Stimulated activated CD8-positive, alpha-beta memory T cell treated with anti-CD3 and anti-CD28 coated beads, Interleukin-7, amount 100 ng/mL, for 48 hours (primary cell): ENCODE measurements around the gene ASPA.
"Not testable (repeated sequence)": the region's sequence is repeated elsewhere in the genome, so short reads cannot be mapped to it uniquely, and the experiment has no call there.

Experiments used
- DNase-seq, 2 donors: peaks; one replicate each; pipeline ENCODE4 v3.0.0-alpha.2; 2020; ENCODE audit warnings: low read depth in 1 of 2; ENCODE audit errors: extremely low read depth in 1 of 2

ASPA gene

GRCh38 chr17:3475812-3476610, at the start of gene ASPA:
TSS of gene ASPA (plus strand) at chr17:3475997. CDS start at chr17:3476160, 163 bp downstream.
- DNase-seq, result no peak

GRCh38 chr17:3433215-3433614, 42.6 kb upstream of the ASPA start:
- not testable (repeated sequence) for DNase-seq

GRCh38 chr17:3433741-3434140, 42.1 kb upstream of the ASPA start, which contains the start of gene OR1E2:
TSS of gene OR1E2 (minus strand) at chr17:3433841. CDS start at chr17:3433841, 0 bp downstream.
- no peak for DNase-seq

- DNase-seq, result no peak
Observed at GRCh38 chr17:3438368-3438767, 37.4 kb upstream of the ASPA start.

- DNase-seq, result no peak
Observed at GRCh38 chr17:3440451-3440850, 35.3 kb upstream of the ASPA start.

- DNase-seq, result no peak
Observed at GRCh38 chr17:3447625-3448024, 28.2 kb upstream of the ASPA start.

GRCh38 chr17:3448059-3448665, 27.6 kb upstream of the ASPA start:
- DNase-seq, result no peak

GRCh38 chr17:3466355-3466754, 9.4 kb upstream of the ASPA start:
- DNase-seq, result not testable (repeated sequence)

- no peak for DNase-seq
Observed at GRCh38 chr17:3469529-3469928, 6.3 kb upstream of the ASPA start.

GRCh38 chr17:3471599-3471998, 4.2 kb upstream of the ASPA start, which contains the start of gene SPATA22:
TSS of gene SPATA22 (minus strand) at chr17:3471819. CDS start at chr17:3469325, 2,494 bp downstream.
- no peak for DNase-seq

GRCh38 chr17:3472137-3472536, 3.7 kb upstream of the ASPA start:
- DNase-seq, result no peak

GRCh38 chr17:3474212-3474611, 1.6 kb upstream of the ASPA start:
- no peak for DNase-seq

- DNase-seq, result no peak
Observed at GRCh38 chr17:3475251-3475685, 529 bp upstream of the ASPA start.

GRCh38 chr17:3479988-3480387, 4.2 kb downstream of the ASPA start:
- no peak for DNase-seq

- DNase-seq, result no peak
Observed at GRCh38 chr17:3482852-3483251, 7.1 kb downstream of the ASPA start.

- no peak for DNase-seq
Observed at GRCh38 chr17:3485481-3486068, 9.8 kb downstream of the ASPA start.

GRCh38 chr17:3497101-3497500, 21.3 kb downstream of the ASPA start:
- DNase-seq, result no peak

- no peak for DNase-seq
Observed at GRCh38 chr17:3501344-3501743, 25.5 kb downstream of the ASPA start.

- DNase-seq, result no peak
Observed at GRCh38 chr17:3502466-3502865, 26.7 kb downstream of the ASPA start.

- no peak for DNase-seq
Observed at GRCh38 chr17:3503285-3503684, 27.5 kb downstream of the ASPA start.

- DNase-seq, result no peak
Observed at GRCh38 chr17:3505008-3505407, 29.2 kb downstream of the ASPA start.

GRCh38 chr17:3506054-3506453, 30.3 kb downstream of the ASPA start:
- DNase-seq, result no peak
